ENCODE results near the gene IMMP2L.

The IMMP2L gene

DNA sequence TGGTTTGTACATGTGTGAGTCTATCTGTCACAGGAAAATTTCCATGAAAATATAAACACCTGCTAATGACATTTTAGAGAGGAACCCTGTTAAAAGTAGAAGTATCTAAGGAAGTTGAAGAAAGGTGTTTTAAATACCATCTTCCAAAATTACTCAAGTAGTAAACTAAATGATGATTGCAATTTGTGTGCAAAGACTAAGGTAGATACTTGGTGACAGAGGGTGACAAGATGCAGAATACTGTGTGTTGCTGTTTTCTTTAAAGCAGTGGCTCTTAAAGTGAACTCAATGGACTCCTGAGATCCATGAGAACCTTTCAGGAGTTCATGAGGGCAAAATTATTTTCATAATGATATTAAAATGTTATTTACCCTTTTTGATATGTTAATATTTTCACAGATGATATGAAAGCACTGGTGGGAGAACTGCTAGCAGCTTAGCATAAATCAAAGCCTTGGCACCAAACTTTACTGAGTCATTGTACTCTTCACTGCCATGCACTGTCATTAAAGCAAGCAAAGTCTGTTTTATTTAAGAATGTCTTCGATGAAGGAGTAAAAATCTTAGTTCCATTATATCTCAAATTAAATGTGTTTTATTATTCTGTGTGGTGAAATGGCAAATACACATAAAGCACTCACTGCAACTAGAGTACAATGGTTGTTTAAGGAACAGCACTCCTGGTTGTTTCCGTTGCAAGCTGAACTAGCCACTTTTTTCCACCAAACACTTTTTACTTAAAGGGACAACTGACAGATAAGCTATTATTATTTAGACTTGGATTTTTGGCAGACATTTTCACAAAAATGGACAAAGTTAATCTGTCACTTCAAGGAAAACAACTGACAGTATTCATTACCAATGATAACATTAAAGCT is 337.7 kb downstream of the IMMP2L start:
- H3K4me3 ChIP-seq (ENCODE audit: low read depth, low read length), result no peak overlapping the region
- TF ChIP-seq, protein P1, sequence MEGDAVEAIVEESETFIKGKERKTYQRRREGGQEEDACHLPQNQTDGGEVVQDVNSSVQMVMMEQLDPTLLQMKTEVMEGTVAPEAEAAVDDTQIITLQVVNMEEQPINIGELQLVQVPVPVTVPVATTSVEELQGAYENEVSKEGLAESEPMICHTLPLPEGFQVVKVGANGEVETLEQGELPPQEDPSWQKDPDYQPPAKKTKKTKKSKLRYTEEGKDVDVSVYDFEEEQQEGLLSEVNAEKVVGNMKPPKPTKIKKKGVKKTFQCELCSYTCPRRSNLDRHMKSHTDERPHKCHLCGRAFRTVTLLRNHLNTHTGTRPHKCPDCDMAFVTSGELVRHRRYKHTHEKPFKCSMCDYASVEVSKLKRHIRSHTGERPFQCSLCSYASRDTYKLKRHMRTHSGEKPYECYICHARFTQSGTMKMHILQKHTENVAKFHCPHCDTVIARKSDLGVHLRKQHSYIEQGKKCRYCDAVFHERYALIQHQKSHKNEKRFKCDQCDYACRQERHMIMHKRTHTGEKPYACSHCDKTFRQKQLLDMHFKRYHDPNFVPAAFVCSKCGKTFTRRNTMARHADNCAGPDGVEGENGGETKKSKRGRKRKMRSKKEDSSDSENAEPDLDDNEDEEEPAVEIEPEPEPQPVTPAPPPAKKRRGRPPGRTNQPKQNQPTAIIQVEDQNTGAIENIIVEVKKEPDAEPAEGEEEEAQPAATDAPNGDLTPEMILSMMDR (IDR thresholded peaks at IDR 0.05; ENCODE audit: borderline replicate concordance, insufficient read depth, low read depth, low read length), result no peak

DNA sequence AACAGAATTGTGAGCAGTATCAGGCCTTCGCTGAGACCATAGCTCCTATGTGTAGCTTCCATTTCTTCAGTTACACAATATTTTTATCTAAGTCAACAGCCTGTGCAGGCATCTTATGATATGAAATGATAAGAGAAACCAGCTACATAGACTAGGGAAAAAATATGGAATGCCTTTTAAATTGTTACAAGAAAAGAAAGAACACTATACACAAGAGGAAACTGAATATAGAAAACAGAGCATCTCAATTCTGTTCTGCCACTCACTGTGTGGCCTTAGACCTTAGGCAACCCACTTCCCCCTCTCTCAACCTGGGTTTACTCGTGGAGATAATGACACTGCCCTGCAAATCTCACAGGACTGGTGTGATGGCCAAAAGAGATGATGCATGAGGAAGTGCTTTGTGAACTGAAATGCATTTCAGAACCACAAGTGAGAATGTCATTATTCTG is 338.5 kb downstream of the IMMP2L start:
- H3K4me3 ChIP-seq (ENCODE audit: low read depth, low read length), result no peak overlapping the region
- TF ChIP-seq, protein P1 (IDR thresholded peaks at IDR 0.05; ENCODE audit: borderline replicate concordance, insufficient read depth, low read depth, low read length), result no peak

GRCh38 chr7:111215550-111215949 is 346.7 kb downstream of the IMMP2L start:
- TF ChIP-seq, protein P1 (IDR thresholded peaks at IDR 0.05; ENCODE audit: borderline replicate concordance, insufficient read depth, low read depth, low read length), result no peak
- H3K4me3 ChIP-seq (ENCODE audit: low read depth, low read length), result no peak overlapping the region

- H3K4me3 ChIP-seq (ENCODE audit: low read depth, low read length), result no peak overlapping the region
- TF ChIP-seq, protein P1 (IDR thresholded peaks at IDR 0.05; ENCODE audit: borderline replicate concordance, insufficient read depth, low read depth, low read length), result no peak
Measured at GRCh38 chr7:111212857-111213523, 349.3 kb downstream of the IMMP2L start.

DNA sequence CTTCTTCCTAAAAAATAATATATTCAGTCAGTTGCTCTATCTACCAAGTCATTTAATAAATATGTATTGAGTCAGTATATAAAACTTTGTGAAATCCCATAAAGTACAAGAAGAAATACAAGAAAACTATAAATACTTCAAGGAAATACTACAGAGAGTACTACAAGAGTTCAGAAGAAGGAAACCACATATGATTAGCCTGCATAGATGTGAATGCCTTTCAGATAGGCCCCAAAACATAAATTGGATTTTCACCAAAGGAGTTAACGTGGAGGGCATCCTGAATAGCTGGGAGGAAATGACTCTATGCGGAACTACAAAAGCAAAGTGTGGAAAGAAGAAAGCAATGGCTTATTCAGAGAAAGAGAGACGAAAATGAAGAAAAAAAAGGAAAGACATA is 351.3 kb downstream of the IMMP2L start:
- TF ChIP-seq, protein P1 (IDR thresholded peaks at IDR 0.05; ENCODE audit: borderline replicate concordance, insufficient read depth, low read depth, low read length), result no peak
- no peak overlapping the region for H3K4me3 ChIP-seq (ENCODE audit: low read depth, low read length)

GRCh38 chr7:111210043-111210442 is 352.2 kb downstream of the IMMP2L start:
- TF ChIP-seq, protein P1 (IDR thresholded peaks at IDR 0.05; ENCODE audit: borderline replicate concordance, insufficient read depth, low read depth, low read length), result no peak
- H3K4me3 ChIP-seq (ENCODE audit: low read depth, low read length), result no peak overlapping the region

Measured in GM12875 (cell line).